Nephron progenitor cell (in vitro differentiated cells): ENCODE results near the gene TCP11L2.

Experiments
- DNase-seq: peaks from one replicate; pipeline ENCODE4 v3.0.0; 2021
- H3K27ac Mint-ChIP-seq: 2 replicates; pipeline ENCODE4 v1.8.0; 2021; ENCODE audit warnings: mild to moderate bottlenecking, moderate library complexity, mixed read lengths
- H3K27me3 Mint-ChIP-seq: 2 replicates; pipeline ENCODE4 v1.8.0; 2021; ENCODE audit warnings: mild to moderate bottlenecking, low read depth, mixed read lengths; ENCODE audit not compliant: poor library complexity
- H3K36me3 Mint-ChIP-seq: 2 replicates; pipeline ENCODE4 v1.8.0; 2021; ENCODE audit warnings: low read depth, mixed read lengths
- H3K4me1 Mint-ChIP-seq: 2 replicates; pipeline ENCODE4 v1.8.0; 2021; ENCODE audit warnings: mixed read lengths
- H3K4me3 Mint-ChIP-seq: 2 replicates; pipeline ENCODE4 v1.8.0; 2021; ENCODE audit warnings: mild to moderate bottlenecking, moderate library complexity, mixed read lengths
- H3K9me3 Mint-ChIP-seq: 2 replicates; pipeline ENCODE4 v1.8.0; 2021; ENCODE audit warnings: mild to moderate bottlenecking, moderate library complexity, mixed read lengths
- TF ChIP-seq, protein P1 (sequence below): fragments of 200-600 bp; sonication (generic); IDR thresholded peaks from 2 replicates; pipeline ENCODE4 v1.5.0; 2021; ENCODE audit warnings: antibody characterized with exemption

TCP11L2 gene

DNA sequence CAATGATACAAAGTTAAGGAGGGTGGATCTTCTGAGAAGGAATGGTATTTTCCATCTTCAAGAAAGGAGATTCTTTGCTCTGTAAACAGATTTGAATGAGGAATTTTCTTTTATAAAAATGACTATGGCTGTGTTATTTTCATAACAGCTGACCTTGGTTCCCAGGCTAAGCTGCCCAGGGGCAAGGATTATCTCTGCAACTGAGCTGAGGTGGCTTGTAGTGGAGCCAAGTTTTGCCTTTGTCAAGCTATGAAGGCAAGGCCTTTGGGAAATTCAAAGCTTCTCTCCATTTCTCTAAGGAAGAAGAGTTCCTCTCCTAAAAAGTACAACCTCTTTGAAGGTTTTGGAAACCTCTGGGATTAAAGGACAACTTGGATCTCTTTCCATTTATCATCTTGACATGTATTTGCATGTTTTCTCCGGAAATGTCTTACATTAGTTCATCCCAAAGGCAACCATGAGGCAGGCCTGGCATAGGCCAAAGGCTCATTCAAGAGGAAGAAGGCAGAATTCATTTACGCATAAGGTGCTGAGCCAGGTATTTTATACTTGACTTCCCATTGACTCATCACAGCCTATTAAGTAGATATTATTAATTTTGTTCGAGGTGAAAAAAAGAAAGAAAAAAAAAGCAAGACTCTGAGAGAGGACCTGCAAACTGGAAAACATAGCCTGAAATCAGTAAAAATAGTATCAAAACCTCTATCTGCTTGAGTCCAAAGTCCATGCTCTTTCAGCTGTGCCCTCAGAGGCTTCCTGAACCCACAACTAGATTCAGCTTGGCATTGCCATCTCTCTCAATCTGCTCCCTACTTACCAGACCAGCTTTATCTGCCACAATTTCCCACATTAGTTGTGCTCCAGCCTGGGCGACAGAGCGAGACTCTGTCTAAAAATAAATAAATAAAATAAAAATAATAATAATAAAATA, 30.7 kb upstream of the TCP11L2 start:
- DNase-seq: no peak
- H3K4me1 Mint-ChIP-seq: peaks cover 14% of the 10 kb centered on the region
- no peaks in the 10 kb centered on the region for H3K9me3 Mint-ChIP-seq
- TF ChIP-seq, protein P1, sequence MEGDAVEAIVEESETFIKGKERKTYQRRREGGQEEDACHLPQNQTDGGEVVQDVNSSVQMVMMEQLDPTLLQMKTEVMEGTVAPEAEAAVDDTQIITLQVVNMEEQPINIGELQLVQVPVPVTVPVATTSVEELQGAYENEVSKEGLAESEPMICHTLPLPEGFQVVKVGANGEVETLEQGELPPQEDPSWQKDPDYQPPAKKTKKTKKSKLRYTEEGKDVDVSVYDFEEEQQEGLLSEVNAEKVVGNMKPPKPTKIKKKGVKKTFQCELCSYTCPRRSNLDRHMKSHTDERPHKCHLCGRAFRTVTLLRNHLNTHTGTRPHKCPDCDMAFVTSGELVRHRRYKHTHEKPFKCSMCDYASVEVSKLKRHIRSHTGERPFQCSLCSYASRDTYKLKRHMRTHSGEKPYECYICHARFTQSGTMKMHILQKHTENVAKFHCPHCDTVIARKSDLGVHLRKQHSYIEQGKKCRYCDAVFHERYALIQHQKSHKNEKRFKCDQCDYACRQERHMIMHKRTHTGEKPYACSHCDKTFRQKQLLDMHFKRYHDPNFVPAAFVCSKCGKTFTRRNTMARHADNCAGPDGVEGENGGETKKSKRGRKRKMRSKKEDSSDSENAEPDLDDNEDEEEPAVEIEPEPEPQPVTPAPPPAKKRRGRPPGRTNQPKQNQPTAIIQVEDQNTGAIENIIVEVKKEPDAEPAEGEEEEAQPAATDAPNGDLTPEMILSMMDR: no peak
- H3K36me3 Mint-ChIP-seq: no peaks in the 10 kb centered on the region
- no peak overlapping the region for H3K4me3 Mint-ChIP-seq
- peaks cover 3% of the 10 kb centered on the region for H3K27me3 Mint-ChIP-seq
- H3K27ac Mint-ChIP-seq: no peak overlapping the region

DNA sequence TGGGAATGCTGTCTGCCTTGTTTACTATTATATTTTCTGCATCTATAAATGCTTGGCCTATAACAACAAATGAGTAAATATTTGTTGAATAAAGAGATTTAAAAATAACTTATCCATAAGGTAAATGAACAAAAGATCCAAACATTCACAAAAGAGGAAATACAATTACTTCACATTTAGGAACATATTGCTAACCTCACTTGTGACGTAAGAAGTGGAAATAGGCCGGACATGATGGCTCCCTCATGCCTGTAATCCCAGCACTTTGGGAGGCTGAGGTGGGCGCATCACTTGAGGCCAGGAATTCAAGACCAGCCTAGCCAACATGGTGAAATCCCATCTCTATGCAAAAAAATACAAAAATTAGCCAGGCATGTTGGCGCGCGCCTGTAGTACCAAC, 29.0 kb upstream of the TCP11L2 start:
- H3K9me3 Mint-ChIP-seq: no peaks in the 10 kb centered on the region
- peaks cover 14% of the 10 kb centered on the region for H3K4me1 Mint-ChIP-seq
- H3K27ac Mint-ChIP-seq: no peak overlapping the region
- H3K36me3 Mint-ChIP-seq: no peaks in the 10 kb centered on the region
- H3K27me3 Mint-ChIP-seq: peaks cover 7% of the 10 kb centered on the region
- DNase-seq: no peak
- no peak overlapping the region for H3K4me3 Mint-ChIP-seq
- TF ChIP-seq, protein P1: no peak

DNA sequence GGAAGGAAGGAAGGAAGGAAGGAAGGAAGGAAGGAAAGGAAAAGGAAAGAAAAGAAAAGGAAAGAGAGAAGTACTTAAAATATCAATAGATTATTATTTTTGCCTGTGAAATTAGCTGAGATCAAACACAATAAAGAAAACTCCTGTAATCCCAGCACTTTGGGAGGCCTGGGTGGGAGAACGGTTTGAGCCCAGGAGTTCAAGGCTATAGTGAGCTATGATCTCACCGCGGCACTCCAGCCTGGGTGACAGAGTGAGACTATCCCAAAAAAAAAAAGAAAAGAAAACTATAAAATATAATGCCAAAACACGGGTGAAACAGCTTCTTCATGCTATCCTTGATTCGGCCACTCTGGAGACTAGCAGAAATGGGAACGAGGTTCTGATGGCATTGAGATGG, 28.5 kb upstream of the TCP11L2 start:
- TF ChIP-seq, protein P1: no peak
- H3K27ac Mint-ChIP-seq: peak overlapping the region; percentile 77
- H3K36me3 Mint-ChIP-seq: no peaks in the 10 kb centered on the region
- no peak for DNase-seq
- peaks cover 14% of the 10 kb centered on the region for H3K4me1 Mint-ChIP-seq
- H3K4me3 Mint-ChIP-seq: no peak overlapping the region
- no peaks in the 10 kb centered on the region for H3K9me3 Mint-ChIP-seq
- H3K27me3 Mint-ChIP-seq: peaks cover 11% of the 10 kb centered on the region

DNA sequence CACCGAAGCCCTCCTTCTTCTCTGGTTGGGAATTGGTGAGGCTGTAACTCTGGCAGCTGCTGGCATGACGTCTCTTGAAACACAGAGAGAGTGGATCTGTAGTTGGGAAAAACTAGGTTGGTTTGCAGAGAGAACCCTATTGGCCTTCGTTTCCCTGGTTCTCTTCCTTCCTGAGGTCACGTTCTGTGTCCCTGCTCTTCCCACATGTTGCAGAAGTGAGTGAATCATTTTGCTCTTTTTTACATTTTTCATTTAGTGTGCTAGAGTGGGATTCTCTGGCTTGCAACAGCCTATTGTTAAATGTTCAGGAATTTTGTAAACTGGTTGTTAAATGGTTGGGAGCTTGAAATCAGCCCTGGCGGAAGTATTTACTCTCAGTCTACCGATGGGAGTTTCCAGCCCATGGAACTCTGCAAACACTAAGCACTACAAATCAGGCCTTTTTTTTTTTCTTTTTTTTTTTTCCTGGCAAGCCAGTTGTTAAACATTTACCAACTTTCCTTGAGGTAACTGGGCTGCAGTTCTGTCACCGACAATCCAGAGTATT, 27.9 kb upstream of the TCP11L2 start:
- Mint-ChIP-seq H3K4me1 (peaks cover 14% of the 10 kb centered on the region), H3K9me3 (no peaks in the 10 kb centered on the region), H3K4me3 (no peak overlapping the region), H3K27ac (peak overlapping the region; percentile 77), H3K27me3 (peaks cover 11% of the 10 kb centered on the region), H3K36me3 (no peaks in the 10 kb centered on the region)
- TF ChIP-seq, protein P1: no peak
- no peak for DNase-seq

DNA sequence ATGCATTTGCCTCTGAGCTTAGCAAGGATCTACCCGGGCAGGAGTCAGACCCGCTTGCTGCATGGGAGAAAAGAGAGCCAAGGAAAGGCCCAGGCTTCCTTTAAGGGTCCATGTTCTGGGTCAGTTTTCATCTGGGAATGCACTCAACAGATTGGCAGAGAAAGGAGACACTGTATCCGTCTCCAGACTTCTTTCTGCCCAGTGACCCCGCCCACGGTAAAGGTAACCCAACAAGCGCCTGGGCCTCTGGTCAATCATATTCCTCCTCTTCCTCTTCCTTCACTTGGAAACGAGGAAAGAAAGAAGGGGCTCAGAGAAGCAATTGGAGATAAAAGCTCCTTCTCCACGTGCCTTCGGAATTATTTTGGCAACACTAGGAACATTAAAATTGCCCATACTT, 27.1 kb upstream of the TCP11L2 start:
- H3K27me3 Mint-ChIP-seq: peaks cover 11% of the 10 kb centered on the region
- H3K9me3 Mint-ChIP-seq: no peaks in the 10 kb centered on the region
- no peak overlapping the region for H3K27ac Mint-ChIP-seq
- H3K4me3 Mint-ChIP-seq: no peak overlapping the region
- TF ChIP-seq, protein P1: no peak
- DNase-seq: no peak
- H3K36me3 Mint-ChIP-seq: no peaks in the 10 kb centered on the region
- H3K4me1 Mint-ChIP-seq: peaks cover 14% of the 10 kb centered on the region
